ENCODE results near the gene GRIK5. TPM values are rescaled to one million over a fixed set of nuclear protein-coding genes. Genes with fewer than 3 reads are reported as not detected.
A peak's percentile ranks its signal among the peaks of the same experiment; 100 is the strongest.

GRIK5 gene
- total RNA-seq, 1 experiment from 2014 or later: 0.96 TPM

- peak; percentile 84 for DNase-seq
- ChIA-PET CTCF (interaction anchor here (0.6 kb wide), 2 partner anchors 82 to 85 kb away, joined by 3 to 11 read pairs; no protein-coding TSS in a partner anchor), POLR2A (ENCODE audit: unreplicated experiment) (interaction anchor here (0.5 to 0.6 kb wide), 3 partner anchors 97 to 165 kb away, joined by 3 to 5 read pairs (median 3); no protein-coding TSS in a partner anchor)
- Histone ChIP-seq H3K4me3 (peak overlapping the region; percentile 67; the same call in 1 of the 2 replicates), H3K9me3 (ENCODE audit: insufficient read depth, low read depth) (no peaks in the 10 kb centered on the region), H3K4me2 (peak overlapping the region; percentile 75), H3K79me2 (ENCODE audit: low read depth) (no peaks in the 10 kb centered on the region), H3F3A (ENCODE audit: insufficient read depth, low read depth) (peaks cover 5% of the 10 kb centered on the region; the same call in 1 of the 2 replicates), H2AFZ (peak overlapping the region; percentile 90; the same call in 1 of the 2 replicates), H3K27ac (no peak overlapping the region), H3K36me3 (ENCODE audit: low read depth) (no peaks in the 10 kb centered on the region), H4K20me1 (ENCODE audit: insufficient read depth) (no peaks in the 10 kb centered on the region; the same call in 1 of the 2 replicates), H3K4me1 (replicated peaks; ENCODE audit: insufficient read depth) (peaks cover 11% of the 10 kb centered on the region), H3K27me3 (ENCODE audit: insufficient read depth, low read depth) (no peaks in the 10 kb centered on the region), H3K9me2 (ENCODE audit: insufficient read depth) (no peaks in the 10 kb centered on the region)
- no TSS peak for BruUV-seq (replicated peaks)
- intact Hi-C loops (cut with micrococcal nuclease; ENCODE audit: unreplicated experiment): loop anchor here (1.0 to 10.0 kb wide), 8 partner anchors 71 to 313 kb away; partner anchors contain the start of genes CEACAM6 and ZNF574
- TF ChIP-seq EZH2 (IDR thresholded peaks at IDR 0.05; ENCODE audit: low read depth): no peak
- TF ChIP-seq CTCF (conservative IDR thresholded peaks at IDR 0.05): peak; percentile 96
Measured at GRCh38 chr19:41957838-41958366, 112.1 kb downstream of the GRIK5 start.

DNA sequence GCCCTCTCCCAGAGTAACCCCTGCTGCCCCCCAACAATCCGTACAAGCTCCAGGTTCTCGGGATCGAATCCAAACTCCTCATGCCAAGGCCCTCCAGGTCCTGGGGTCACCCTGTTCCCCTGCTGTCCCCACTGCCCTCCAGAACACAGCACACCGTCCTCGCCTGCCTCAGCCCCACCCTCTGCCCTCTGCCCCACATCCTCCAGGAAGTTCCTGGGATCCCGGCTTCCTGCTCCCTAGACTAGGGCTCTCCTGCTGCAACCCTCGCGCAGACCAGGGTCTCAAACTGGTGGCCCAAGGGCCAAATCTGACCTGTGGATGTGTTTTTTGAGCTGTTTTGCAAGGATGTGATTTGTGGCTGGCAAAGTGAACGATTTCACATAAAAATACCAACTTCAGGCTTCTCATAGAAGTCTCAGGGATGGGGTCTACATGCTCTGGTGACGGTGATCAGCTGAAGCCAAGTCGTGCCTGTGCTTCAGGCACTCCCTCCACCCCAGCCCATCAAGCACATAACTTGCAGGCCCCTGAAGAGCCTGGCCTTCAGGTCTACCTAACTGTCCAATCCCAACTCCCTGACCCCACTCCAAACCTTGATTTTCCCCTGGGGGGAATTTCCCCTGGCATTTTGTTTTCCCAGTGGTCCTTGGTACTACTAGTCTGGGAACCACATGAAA lies 112.7 kb downstream of the GRIK5 start:
- peak overlapping the region; percentile 75 for H3K4me2 ChIP-seq
- BruUV-seq (replicated peaks): no TSS peak
- H4K20me1 ChIP-seq (ENCODE audit: insufficient read depth): no peaks in the 10 kb centered on the region; the same call in 1 of the 2 replicates
- DNase-seq: no peak
- ChIA-PET POLR2A (ENCODE audit: unreplicated experiment) (interaction anchor here (0.5 kb wide), 2 partner anchors 96 to 107 kb away, joined by 3 to 5 read pairs; no protein-coding TSS in a partner anchor), CTCF (interaction anchor here (0.6 to 1.1 kb wide), 3 partner anchors 69 to 94 kb away, joined by 3 read pairs; no protein-coding TSS in a partner anchor)
- H2AFZ ChIP-seq: no peak overlapping the region
- no peaks in the 10 kb centered on the region for H3K9me2 ChIP-seq (ENCODE audit: insufficient read depth)
- H3K4me3 ChIP-seq: peak overlapping the region; percentile 16; the same call in 1 of the 2 replicates
- no peaks in the 10 kb centered on the region for H3K36me3 ChIP-seq (ENCODE audit: low read depth)
- H3K9me3 ChIP-seq (ENCODE audit: insufficient read depth, low read depth): no peaks in the 10 kb centered on the region
- no peaks in the 10 kb centered on the region for H3K79me2 ChIP-seq (ENCODE audit: low read depth)
- peaks cover 8% of the 10 kb centered on the region; the same call in 1 of the 2 replicates for H3F3A ChIP-seq (ENCODE audit: insufficient read depth, low read depth)
- intact Hi-C loops (cut with micrococcal nuclease; ENCODE audit: unreplicated experiment): loop anchor here (2.0 to 10.0 kb wide), 4 partner anchors 70 to 312 kb away; partner anchors contain the start of gene ZNF574
- TF ChIP-seq EZH2 (IDR thresholded peaks at IDR 0.05; ENCODE audit: low read depth): no peak
- no peak for TF ChIP-seq CTCF (conservative IDR thresholded peaks at IDR 0.05)
- H3K4me1 ChIP-seq (replicated peaks; ENCODE audit: insufficient read depth): peaks cover 11% of the 10 kb centered on the region
- no peaks in the 10 kb centered on the region for H3K27me3 ChIP-seq (ENCODE audit: insufficient read depth, low read depth)
- H3K27ac ChIP-seq: no peak overlapping the region

- H3F3A ChIP-seq (ENCODE audit: insufficient read depth, low read depth): peaks cover 4% of the 10 kb centered on the region; the same call in 1 of the 2 replicates
- no peak overlapping the region for H3K27ac ChIP-seq
- H3K4me2 ChIP-seq: no peak overlapping the region
- H4K20me1 ChIP-seq (ENCODE audit: insufficient read depth): no peaks in the 10 kb centered on the region; the same call in 1 of the 2 replicates
- no peaks in the 10 kb centered on the region for H3K9me3 ChIP-seq (ENCODE audit: insufficient read depth, low read depth)
- H3K4me1 ChIP-seq (replicated peaks; ENCODE audit: insufficient read depth): peaks cover 11% of the 10 kb centered on the region
- H3K79me2 ChIP-seq (ENCODE audit: low read depth): no peaks in the 10 kb centered on the region
- H3K9me2 ChIP-seq (ENCODE audit: insufficient read depth): no peaks in the 10 kb centered on the region
- DNase-seq: no peak
- BruUV-seq (replicated peaks): no TSS peak
- POLR2A ChIA-PET (ENCODE audit: unreplicated experiment): no interaction called here
- TF ChIP-seq EZH2 (IDR thresholded peaks at IDR 0.05; ENCODE audit: low read depth): no peak
- no peak for TF ChIP-seq CTCF (conservative IDR thresholded peaks at IDR 0.05)
- H3K27me3 ChIP-seq (ENCODE audit: insufficient read depth, low read depth): no peaks in the 10 kb centered on the region
- no peak overlapping the region for H3K4me3 ChIP-seq
- H2AFZ ChIP-seq: no peak overlapping the region
- H3K36me3 ChIP-seq (ENCODE audit: low read depth): no peaks in the 10 kb centered on the region
- CTCF ChIA-PET: interaction anchor here (0.6 to 1.1 kb wide), 3 partner anchors 68 to 1550 kb away, joined by 3 to 7 read pairs (median 3); no protein-coding TSS in a partner anchor
- intact Hi-C loops (cut with micrococcal nuclease; ENCODE audit: unreplicated experiment): loop anchor here (2.0 to 10.0 kb wide), 4 partner anchors 70 to 312 kb away; partner anchors contain the start of gene ZNF574
Measured at GRCh38 chr19:41956621-41957020, 113.4 kb downstream of the GRIK5 start.

Measured in PC-9 (cell line).